A673 (cell line): ENCODE measurements around the gene TSPEAR. TPM values are rescaled to one million over a fixed set of nuclear protein-coding genes. Genes with fewer than 3 reads are reported as not detected.
A peak's percentile ranks its signal among the peaks of the same experiment; 100 is the strongest.
"Not testable (repeated sequence)": the region's sequence is repeated elsewhere in the genome, so short reads cannot be mapped to it uniquely, and the experiment has no call there.

Experiments
- BruUV-seq: library from RNA; stranded (reverse); fragments of 400-500 nt; replicated peaks from 2 replicates; lab custom pipeline; 2021; lab: Mats Ljungman, UMichigan
- CTCF ChIA-PET: fragments of 300-600 bp; sonication (Branson Sonifier 250); formaldehyde crosslinking; loops from one replicate; lab custom pipeline; 2022; ENCODE audit warnings: antibody characterized with exemption; lab: Charles Lee
- POLR2A ChIA-PET: fragments of 300-600 bp; sonication (Branson Sonifier 250); formaldehyde crosslinking; loops from one replicate; lab custom pipeline; 2022; ENCODE audit warnings: antibody characterized with exemption; ENCODE audit not compliant: low non-redundant PET; lab: Charles Lee
- DNase-seq: peaks from one replicate; pipeline ENCODE4 v3.0.0-alpha.2; 2015; ENCODE audit warnings: low spot score
- H3K27ac ChIP-seq: fragments of 200-600 bp; sonication (generic); 2 replicates; pipeline ENCODE4 v1.5.1; 2016; ENCODE audit warnings: mixed run types, low read depth, mild to moderate bottlenecking, mixed read lengths, antibody characterized with exemption, low read length; ENCODE audit not compliant: poor library complexity, severe bottlenecking
- H3K27me3 ChIP-seq: fragments of 200-600 bp; sonication (generic); replicated peaks from 2 replicates; pipeline ENCODE4 v1.6.1; 2017; ENCODE audit warnings: mixed run types, low read depth, mild to moderate bottlenecking, mixed read lengths, antibody characterized with exemption, low read length; ENCODE audit not compliant: insufficient read depth, poor library complexity
- H3K36me3 ChIP-seq: fragments of 200-600 bp; sonication (generic); 2 replicates; pipeline ENCODE4 v1.6.1; 2016; ENCODE audit warnings: mixed run types, mild to moderate bottlenecking, mixed read lengths, antibody characterized with exemption, low read length; ENCODE audit not compliant: insufficient read depth, poor library complexity, severe bottlenecking
- H3K4me1 ChIP-seq: fragments of 200-600 bp; sonication (generic); 2 replicates; pipeline ENCODE4 v1.6.1; 2017; ENCODE audit warnings: mixed run types, mild to moderate bottlenecking, mixed read lengths, antibody characterized with exemption, low read length; ENCODE audit not compliant: insufficient read depth, poor library complexity, severe bottlenecking
- H3K4me3 ChIP-seq: fragments of 200-600 bp; sonication (generic); 2 replicates; pipeline ENCODE4 v1.5.1; 2016; ENCODE audit warnings: low read depth, mixed run types, mild to moderate bottlenecking, mixed read lengths, low read length; ENCODE audit not compliant: poor library complexity, severe bottlenecking
- H3K9me3 ChIP-seq: fragments of 200-600 bp; sonication (generic); 2 replicates; pipeline ENCODE4 v1.6.1; 2016; ENCODE audit warnings: mixed run types, low read depth, mild to moderate bottlenecking, mixed read lengths, antibody characterized with exemption, low read length; ENCODE audit not compliant: poor library complexity, severe bottlenecking
- CTCF ChIP-seq: fragments of 300-800, 200-600 bp; sonication (generic); conservative IDR thresholded peaks from 2 replicates; pipeline ENCODE4 v1.5.1; 2017; ENCODE audit warnings: low read depth, mild to moderate bottlenecking, antibody characterized with exemption, low read length, moderate library complexity, mixed read lengths
- EZH2 ChIP-seq: fragments of 200-600 bp; sonication (generic); IDR thresholded peaks from 2 replicates; pipeline ENCODE4 v1.6.1; 2017; ENCODE audit warnings: borderline replicate concordance, low read depth, mild to moderate bottlenecking, mixed read lengths, antibody characterized with exemption, low read length; ENCODE audit not compliant: poor library complexity, severe bottlenecking
- intact Hi-C: fragments of 100-400 bp; cut with micrococcal nuclease; formaldehyde crosslinking; loops from one replicate; pipeline ENCODE4 v1.10.0; 2022; ENCODE audit not compliant: unreplicated experiment
- total RNA-seq: library from RNA; stranded (reverse); gene quantifications from 2 replicates; pipeline ENCODE4 v1.2.3, GENCODE V29; 2021

TSPEAR gene
- total RNA-seq, 1 experiment from 2014 or later, result 8.3 TPM

- H3K27ac ChIP-seq, result peak overlapping the region; percentile 15
- no peaks in the 10 kb centered on the region for H3K27me3 ChIP-seq
Observed at GRCh38 chr21:44686843-44687561, 24.4 kb downstream of the TSPEAR start.

GRCh38 chr21:44686000-44686781 lies 25.2 kb downstream of the TSPEAR start:
- H3K4me1 ChIP-seq, result no peaks in the 10 kb centered on the region
- intact Hi-C loops, result no loop called here
- no peaks in the 10 kb centered on the region for H3K27me3 ChIP-seq
- no peaks in the 10 kb centered on the region for H3K9me3 ChIP-seq
- H3K27ac ChIP-seq, result peak overlapping the region; percentile 15
- no peaks in the 10 kb centered on the region for H3K36me3 ChIP-seq
- POLR2A ChIA-PET, result no interaction called here
- CTCF ChIA-PET, result no interaction called here
- BruUV-seq, result no TSS peak
- H3K4me3 ChIP-seq, result no peak overlapping the region
- DNase-seq, result peak; percentile 35
- TF ChIP-seq EZH2 (no peak), CTCF (no peak)

More at GRCh38 chr21:44686843-44687561, 24.4 kb downstream of the TSPEAR start:
- H3K4me3 ChIP-seq, result no peak overlapping the region
- no peaks in the 10 kb centered on the region for H3K36me3 ChIP-seq
- no peak for DNase-seq
- POLR2A ChIA-PET, result no interaction called here
- intact Hi-C loops, result no loop called here
- H3K4me1 ChIP-seq, result peaks cover 4% of the 10 kb centered on the region
- TF ChIP-seq CTCF (no peak), EZH2 (no peak)
- CTCF ChIA-PET, result no interaction called here
- peaks cover under 1% of the 10 kb centered on the region for H3K9me3 ChIP-seq
- BruUV-seq, result no TSS peak

GRCh38 chr21:44685050-44685449 lies 26.3 kb downstream of the TSPEAR start:
- POLR2A ChIA-PET, CTCF ChIA-PET, BruUV-seq, H3K27me3 ChIP-seq, H3K4me3 ChIP-seq, H3K36me3 ChIP-seq, H3K9me3 ChIP-seq, DNase-seq, H3K27ac ChIP-seq, intact Hi-C loops, H3K4me1 ChIP-seq: not testable (repeated sequence)
